Measurements from ENCODE around the gene PADI3.

PADI3 gene

DNA sequence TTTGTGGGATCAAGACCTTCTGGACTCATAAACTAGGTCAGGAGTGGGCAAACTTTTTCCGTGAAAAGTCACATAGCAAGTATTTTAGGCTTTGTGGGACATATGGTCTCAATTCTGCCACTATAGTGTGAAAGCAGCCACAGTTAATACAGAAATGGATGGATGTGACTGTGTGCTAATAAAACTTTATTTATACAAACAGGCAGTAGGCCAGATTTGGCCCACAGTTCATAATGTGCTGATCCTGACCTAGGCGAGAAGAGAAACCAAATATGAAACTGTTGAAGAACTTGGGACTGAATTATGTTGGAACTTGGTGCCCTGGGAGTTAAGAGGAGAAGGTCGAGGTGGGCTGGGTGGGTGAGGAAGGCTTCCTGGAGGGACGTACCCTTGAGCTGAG, 17.1 kb downstream of the PADI3 start:
- H3K27me3 ChIP-seq (ENCODE audit: control insufficient read depth in 1 of 2, insufficient read depth in 2 of 2, low read length in 2 of 2), result peaks cover 0 to 2% of the 10 kb centered on the region in 2 donors
- no peak overlapping the region for H3K27ac ChIP-seq (ENCODE audit: low read depth, low read length)
- H3K4me3 ChIP-seq (ENCODE audit: low read depth in 1 of 2, low read length in 2 of 2), result no peak overlapping the region
- H3K4me1 ChIP-seq (ENCODE audit: control insufficient read depth in 1 of 2, insufficient read depth in 2 of 2, low read length in 2 of 2), result no peaks in the 10 kb centered on the region
- H3K9ac ChIP-seq (ENCODE audit: low read depth in 1 of 2, low read length in 2 of 2), result no peak overlapping the region
- no peaks in the 10 kb centered on the region for H3K9me3 ChIP-seq (ENCODE audit: control insufficient read depth in 1 of 2, low read length in 2 of 2)
- no peaks in the 10 kb centered on the region for H3K36me3 ChIP-seq (ENCODE audit: control insufficient read depth in 1 of 2, insufficient read depth in 2 of 2, low read length in 2 of 2)

GRCh38 chr1:17270891-17271765, 22.2 kb downstream of the PADI3 start:
- no peaks in the 10 kb centered on the region for H3K27me3 ChIP-seq (ENCODE audit: control insufficient read depth in 1 of 2, insufficient read depth in 2 of 2, low read length in 2 of 2)
- no peaks in the 10 kb centered on the region for H3K9me3 ChIP-seq (ENCODE audit: control insufficient read depth in 1 of 2, low read length in 2 of 2)
- H3K9ac ChIP-seq (ENCODE audit: low read depth in 1 of 2, low read length in 2 of 2), result no peak overlapping the region
- peaks cover 0 to 7% of the 10 kb centered on the region in 2 donors for H3K4me1 ChIP-seq (ENCODE audit: control insufficient read depth in 1 of 2, insufficient read depth in 2 of 2, low read length in 2 of 2)
- H3K4me3 ChIP-seq (ENCODE audit: low read depth in 1 of 2, low read length in 2 of 2), result no peak overlapping the region
- no peak overlapping the region for H3K27ac ChIP-seq (ENCODE audit: low read depth, low read length)
- no peaks in the 10 kb centered on the region for H3K36me3 ChIP-seq (ENCODE audit: control insufficient read depth in 1 of 2, insufficient read depth in 2 of 2, low read length in 2 of 2)

GRCh38 chr1:17272066-17272465, 23.2 kb downstream of the PADI3 start:
- no peak overlapping the region for H3K4me3 ChIP-seq (ENCODE audit: low read depth in 1 of 2, low read length in 2 of 2)
- no peaks in the 10 kb centered on the region for H3K36me3 ChIP-seq (ENCODE audit: control insufficient read depth in 1 of 2, insufficient read depth in 2 of 2, low read length in 2 of 2)
- peaks cover 0 to 7% of the 10 kb centered on the region in 2 donors for H3K4me1 ChIP-seq (ENCODE audit: control insufficient read depth in 1 of 2, insufficient read depth in 2 of 2, low read length in 2 of 2)
- no peak overlapping the region for H3K9ac ChIP-seq (ENCODE audit: low read depth in 1 of 2, low read length in 2 of 2)
- no peaks in the 10 kb centered on the region for H3K27me3 ChIP-seq (ENCODE audit: control insufficient read depth in 1 of 2, insufficient read depth in 2 of 2, low read length in 2 of 2)
- no peaks in the 10 kb centered on the region for H3K9me3 ChIP-seq (ENCODE audit: control insufficient read depth in 1 of 2, low read length in 2 of 2)
- H3K27ac ChIP-seq (ENCODE audit: low read depth, low read length), result no peak overlapping the region

DNA sequence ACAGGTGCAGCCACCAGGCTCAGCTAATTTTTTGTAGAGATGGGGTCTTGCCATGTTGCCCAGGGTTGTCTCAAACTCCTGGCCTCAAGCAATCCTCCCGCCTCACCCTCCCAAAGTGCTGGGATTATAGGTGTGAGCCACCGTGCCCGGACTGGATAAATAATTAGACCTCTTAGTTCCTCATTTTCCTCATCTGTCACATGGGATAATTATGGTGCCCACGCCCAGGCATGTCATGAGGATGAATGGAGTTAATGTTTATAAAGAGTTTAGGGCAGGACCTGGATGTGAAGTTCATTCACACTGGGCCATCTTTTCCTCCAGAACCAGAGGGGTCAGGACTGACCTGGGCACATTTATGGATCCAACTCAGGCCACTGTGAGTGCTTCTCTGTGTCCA, 23.7 kb downstream of the PADI3 start:
- Histone ChIP-seq H3K9ac (ENCODE audit: low read depth in 1 of 2, low read length in 2 of 2) (no peak overlapping the region), H3K27ac (ENCODE audit: low read depth, low read length) (no peak overlapping the region), H3K9me3 (ENCODE audit: control insufficient read depth in 1 of 2, low read length in 2 of 2) (no peaks in the 10 kb centered on the region), H3K4me3 (ENCODE audit: low read depth in 1 of 2, low read length in 2 of 2) (no peak overlapping the region), H3K36me3 (ENCODE audit: control insufficient read depth in 1 of 2, insufficient read depth in 2 of 2, low read length in 2 of 2) (no peaks in the 10 kb centered on the region), H3K4me1 (ENCODE audit: control insufficient read depth in 1 of 2, insufficient read depth in 2 of 2, low read length in 2 of 2) (peaks cover 0 to 7% of the 10 kb centered on the region in 2 donors), H3K27me3 (ENCODE audit: control insufficient read depth in 1 of 2, insufficient read depth in 2 of 2, low read length in 2 of 2) (no peaks in the 10 kb centered on the region)

DNA sequence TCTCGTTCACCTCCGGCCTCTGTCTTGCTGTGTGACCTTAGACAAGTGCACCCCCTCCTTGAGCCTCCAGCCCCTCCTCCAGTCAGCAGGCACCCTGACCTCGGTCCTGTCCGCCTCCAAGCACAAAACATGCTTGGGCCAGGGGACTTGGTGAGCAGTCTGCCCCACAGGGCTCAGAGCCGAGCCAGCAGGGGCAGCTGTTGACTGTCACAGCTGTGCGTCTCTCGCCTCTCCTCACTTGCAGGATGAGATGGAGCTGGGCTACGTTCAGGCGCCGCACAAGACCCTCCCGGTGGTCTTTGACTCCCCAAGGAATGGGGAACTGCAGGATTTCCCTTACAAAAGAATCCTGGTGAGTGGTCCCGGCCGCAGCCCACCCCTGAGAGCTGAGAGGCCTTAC, 24.2 kb downstream of the PADI3 start:
- Histone ChIP-seq H3K27ac (ENCODE audit: low read depth, low read length) (no peak overlapping the region), H3K4me3 (ENCODE audit: low read depth in 1 of 2, low read length in 2 of 2) (no peak overlapping the region), H3K36me3 (ENCODE audit: control insufficient read depth in 1 of 2, insufficient read depth in 2 of 2, low read length in 2 of 2) (no peaks in the 10 kb centered on the region), H3K27me3 (ENCODE audit: control insufficient read depth in 1 of 2, insufficient read depth in 2 of 2, low read length in 2 of 2) (no peaks in the 10 kb centered on the region), H3K9ac (ENCODE audit: low read depth in 1 of 2, low read length in 2 of 2) (no peak overlapping the region), H3K4me1 (ENCODE audit: control insufficient read depth in 1 of 2, insufficient read depth in 2 of 2, low read length in 2 of 2) (peaks cover 0 to 7% of the 10 kb centered on the region in 2 donors), H3K9me3 (ENCODE audit: control insufficient read depth in 1 of 2, low read length in 2 of 2) (no peaks in the 10 kb centered on the region)

DNA sequence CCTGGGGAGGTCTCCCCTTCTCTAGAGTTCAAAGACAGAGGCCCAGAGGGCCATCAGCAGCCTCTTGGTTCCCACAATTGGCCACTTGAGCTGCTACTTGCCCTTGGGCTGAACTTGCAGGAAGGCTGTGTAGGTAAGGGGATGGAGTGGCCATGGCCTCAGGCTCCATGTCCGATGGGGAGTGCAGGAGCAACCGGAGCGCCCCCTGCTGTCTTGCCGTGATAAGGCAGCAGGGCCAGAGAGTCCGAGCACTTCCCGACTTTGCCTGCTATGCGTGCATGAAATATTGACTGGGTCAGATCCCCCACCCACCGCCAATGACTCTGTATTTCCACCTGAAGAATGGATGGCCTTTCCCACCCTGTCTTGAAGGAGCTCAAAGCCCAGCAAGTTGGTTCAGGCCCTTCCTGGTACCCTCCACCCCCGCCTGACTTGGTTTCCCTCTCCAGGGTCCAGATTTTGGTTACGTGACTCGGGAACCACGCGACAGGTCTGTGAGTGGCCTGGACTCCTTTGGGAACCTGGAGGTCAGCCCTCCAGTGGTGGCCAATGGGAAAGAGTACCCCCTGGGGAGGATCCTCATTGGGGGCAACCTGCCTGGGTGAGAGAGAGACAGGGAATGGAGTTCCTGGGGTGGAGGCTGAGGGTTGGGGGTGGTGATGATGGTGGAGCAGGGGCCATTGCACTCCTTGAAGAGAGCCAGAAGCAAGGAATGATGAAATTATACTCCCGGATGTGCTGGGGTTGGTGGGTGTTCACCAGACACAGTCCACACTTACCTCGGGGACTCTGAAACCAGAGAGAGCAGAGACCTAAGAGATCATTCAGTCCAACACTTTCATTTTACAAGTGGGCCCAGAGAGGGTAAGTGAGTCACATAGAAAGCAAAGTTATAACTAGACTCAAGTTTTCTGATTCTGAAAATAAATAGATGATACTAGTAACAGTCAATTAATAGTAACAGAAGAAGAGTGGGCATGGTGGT, 25.6 kb downstream of the PADI3 start:
- Histone ChIP-seq H3K27me3 (ENCODE audit: control insufficient read depth in 1 of 2, insufficient read depth in 2 of 2, low read length in 2 of 2) (no peaks in the 10 kb centered on the region), H3K4me1 (ENCODE audit: control insufficient read depth in 1 of 2, insufficient read depth in 2 of 2, low read length in 2 of 2) (peaks cover 0 to 7% of the 10 kb centered on the region in 2 donors), H3K36me3 (ENCODE audit: control insufficient read depth in 1 of 2, insufficient read depth in 2 of 2, low read length in 2 of 2) (no peaks in the 10 kb centered on the region), H3K9ac (ENCODE audit: low read depth in 1 of 2, low read length in 2 of 2) (no peak overlapping the region), H3K4me3 (ENCODE audit: low read depth in 1 of 2, low read length in 2 of 2) (no peak overlapping the region), H3K9me3 (ENCODE audit: control insufficient read depth in 1 of 2, low read length in 2 of 2) (no peaks in the 10 kb centered on the region), H3K27ac (ENCODE audit: low read depth, low read length) (no peak overlapping the region)

DNA sequence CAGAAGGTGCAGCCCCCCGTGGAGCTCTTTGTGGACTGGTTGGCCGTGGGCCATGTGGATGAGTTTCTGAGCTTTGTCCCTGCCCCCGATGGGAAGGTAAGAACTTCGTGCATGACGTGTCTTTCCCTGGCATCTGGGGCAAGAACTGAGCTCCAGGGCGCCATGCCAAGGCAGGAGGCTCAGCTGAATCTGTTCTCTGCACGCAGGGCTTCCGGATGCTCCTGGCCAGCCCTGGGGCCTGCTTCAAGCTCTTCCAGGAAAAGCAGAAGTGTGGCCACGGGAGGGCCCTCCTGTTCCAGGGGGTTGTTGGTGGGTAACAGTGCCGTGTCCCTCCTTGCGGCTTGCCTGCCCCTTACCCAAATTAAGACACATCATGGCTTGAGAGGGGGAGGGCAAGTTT, 27.7 kb downstream of the PADI3 start:
- no peak overlapping the region for H3K4me3 ChIP-seq (ENCODE audit: low read depth in 1 of 2, low read length in 2 of 2)
- no peak overlapping the region for H3K27ac ChIP-seq (ENCODE audit: low read depth, low read length)
- H3K9me3 ChIP-seq (ENCODE audit: control insufficient read depth in 1 of 2, low read length in 2 of 2), result no peaks in the 10 kb centered on the region
- no peaks in the 10 kb centered on the region for H3K27me3 ChIP-seq (ENCODE audit: control insufficient read depth in 1 of 2, insufficient read depth in 2 of 2, low read length in 2 of 2)
- H3K4me1 ChIP-seq (ENCODE audit: control insufficient read depth in 1 of 2, insufficient read depth in 2 of 2, low read length in 2 of 2), result peaks cover 0 to 7% of the 10 kb centered on the region in 2 donors
- no peak overlapping the region for H3K9ac ChIP-seq (ENCODE audit: low read depth in 1 of 2, low read length in 2 of 2)
- H3K36me3 ChIP-seq (ENCODE audit: control insufficient read depth in 1 of 2, insufficient read depth in 2 of 2, low read length in 2 of 2), result no peaks in the 10 kb centered on the region

DNA sequence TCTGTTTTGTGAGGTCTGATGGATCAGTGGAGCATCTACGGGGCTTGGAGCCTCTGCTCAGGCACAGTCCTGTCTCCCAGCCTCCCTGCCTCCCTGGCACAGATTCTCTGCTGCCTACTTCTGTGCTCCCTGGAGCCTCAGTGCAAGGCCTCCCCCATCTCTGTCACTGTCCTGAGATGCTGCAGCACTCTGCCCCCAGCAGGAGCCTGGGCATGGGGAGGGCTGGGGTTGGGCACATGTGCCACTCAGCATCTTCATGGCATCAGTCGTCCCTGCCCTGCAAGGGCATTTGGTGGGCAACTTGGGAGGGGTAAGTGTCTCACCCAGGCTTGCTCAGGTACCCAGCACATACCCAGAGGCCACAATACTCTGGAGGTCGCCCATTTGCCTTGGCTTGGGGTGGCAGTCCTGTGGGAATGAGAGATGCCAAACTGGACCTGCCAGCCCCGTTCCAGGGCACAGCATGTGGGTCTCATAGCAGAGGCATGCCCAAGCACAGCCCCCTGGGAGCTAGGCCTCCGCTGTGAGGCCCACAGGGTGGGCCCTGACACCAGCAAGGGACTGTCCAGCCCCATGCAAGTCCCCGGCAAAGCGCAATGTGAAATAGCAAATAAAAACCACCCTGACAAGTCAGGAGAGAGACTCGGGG, 28.7 kb downstream of the PADI3 start:
- Histone ChIP-seq H3K9me3 (ENCODE audit: control insufficient read depth in 1 of 2, low read length in 2 of 2) (no peaks in the 10 kb centered on the region), H3K4me1 (ENCODE audit: control insufficient read depth in 1 of 2, insufficient read depth in 2 of 2, low read length in 2 of 2) (peaks cover 0 to 5% of the 10 kb centered on the region in 2 donors), H3K9ac (ENCODE audit: low read depth in 1 of 2, low read length in 2 of 2) (no peak overlapping the region), H3K27me3 (ENCODE audit: control insufficient read depth in 1 of 2, insufficient read depth in 2 of 2, low read length in 2 of 2) (no peaks in the 10 kb centered on the region), H3K4me3 (ENCODE audit: low read depth in 1 of 2, low read length in 2 of 2) (no peak overlapping the region), H3K36me3 (ENCODE audit: control insufficient read depth in 1 of 2, insufficient read depth in 2 of 2, low read length in 2 of 2) (no peaks in the 10 kb centered on the region), H3K27ac (ENCODE audit: low read depth, low read length) (no peak overlapping the region)

- Histone ChIP-seq H3K9ac (ENCODE audit: low read depth in 1 of 2, low read length in 2 of 2) (no peak overlapping the region), H3K27me3 (ENCODE audit: control insufficient read depth in 1 of 2, insufficient read depth in 2 of 2, low read length in 2 of 2) (no peaks in the 10 kb centered on the region), H3K9me3 (ENCODE audit: control insufficient read depth in 1 of 2, low read length in 2 of 2) (no peaks in the 10 kb centered on the region), H3K4me1 (ENCODE audit: control insufficient read depth in 1 of 2, insufficient read depth in 2 of 2, low read length in 2 of 2) (no peaks in the 10 kb centered on the region), H3K27ac (ENCODE audit: low read depth, low read length) (no peak overlapping the region), H3K4me3 (ENCODE audit: low read depth in 1 of 2, low read length in 2 of 2) (no peak overlapping the region), H3K36me3 (ENCODE audit: control insufficient read depth in 1 of 2, insufficient read depth in 2 of 2, low read length in 2 of 2) (no peaks in the 10 kb centered on the region)
Observed at GRCh38 chr1:17278996-17279830, 30.3 kb downstream of the PADI3 start.
